PFSK-1 (cell line): ENCODE measurements around the gene C9orf152.

Experiments
- FOXP2 ChIP-seq: optimal IDR thresholded peaks from 2 replicates; pipeline ENCODE3; 2011; ENCODE audit warnings: borderline replicate concordance, control low read depth, inconsistent platforms; ENCODE audit not compliant: insufficient read depth; ENCODE audit errors: extremely low read length, extremely low read depth
- POLR2AphosphoS5 ChIP-seq: IDR thresholded peaks from 2 replicates; pipeline ENCODE4 v1.6.1; 2012; ENCODE audit warnings: low read depth, mild to moderate bottlenecking, control low read depth, low read length, moderate library complexity
- REST ChIP-seq, 2 experiments: IDR thresholded peaks; 2 replicates each; pipeline versions ENCODE4 v1.6.1 to v1.8.0; 2011 to 2012; ENCODE audit warnings: low read depth in 2 of 2, low read length in 2 of 2, control low read depth in 1 of 2, inconsistent platforms in 1 of 2, mild to moderate bottlenecking in 1 of 2, moderate library complexity in 1 of 2; ENCODE audit not compliant: insufficient read depth in 1 of 2
- SIN3A ChIP-seq: IDR thresholded peaks from 2 replicates; pipeline ENCODE4 v1.6.1; 2012; ENCODE audit warnings: mild to moderate bottlenecking, low read length, moderate library complexity, borderline replicate concordance; ENCODE audit not compliant: insufficient read depth
- TAF1 ChIP-seq: IDR thresholded peaks from 2 replicates; pipeline ENCODE4 v1.6.1; 2012; ENCODE audit warnings: low read length, control low read depth, borderline replicate concordance; ENCODE audit not compliant: insufficient read depth

The C9orf152 gene

GRCh38 chr9:110244616-110245015, 36.7 kb upstream of the C9orf152 start:
- TF ChIP-seq FOXP2, result no peak
- TF ChIP-seq SIN3A, result no peak
- TF ChIP-seq POLR2AphosphoS5, result no peak
- no peak for TF ChIP-seq REST (IDR thresholded peaks at IDR 0.05; ENCODE audit: insufficient read depth in 1 of 2, low read depth in 2 of 2, low read length in 2 of 2)
- no peak for TF ChIP-seq TAF1

GRCh38 chr9:110241858-110242321, 33.9 kb upstream of the C9orf152 start:
- TF ChIP-seq SIN3A (no peak), POLR2AphosphoS5 (no peak), TAF1 (no peak), REST (IDR thresholded peaks at IDR 0.05; ENCODE audit: insufficient read depth in 1 of 2, low read depth in 2 of 2, low read length in 2 of 2) (no peak), FOXP2 (no peak)

- TF ChIP-seq REST (IDR thresholded peaks at IDR 0.05; ENCODE audit: insufficient read depth in 1 of 2, low read depth in 2 of 2, low read length in 2 of 2) (no peak), POLR2AphosphoS5 (no peak), SIN3A (no peak), TAF1 (no peak), FOXP2 (no peak)
Observed at GRCh38 chr9:110241260-110241857, 33.4 kb upstream of the C9orf152 start.

- no peak for TF ChIP-seq FOXP2
- TF ChIP-seq TAF1, result no peak
Observed at GRCh38 chr9:110240198-110240597, 32.2 kb upstream of the C9orf152 start.

- TF ChIP-seq FOXP2 (no peak), POLR2AphosphoS5 (no peak), REST (IDR thresholded peaks at IDR 0.05; ENCODE audit: insufficient read depth in 1 of 2, low read depth in 2 of 2, low read length in 2 of 2) (no peak), TAF1 (no peak), SIN3A (no peak)
Observed at GRCh38 chr9:110228321-110228720, 20.4 kb upstream of the C9orf152 start.
